Measurements from ENCODE around the gene SCN1B.
"Not testable (repeated sequence)": the region's sequence is repeated elsewhere in the genome, so short reads cannot be mapped to it uniquely, and the experiment has no call there.

SCN1B gene

DNA sequence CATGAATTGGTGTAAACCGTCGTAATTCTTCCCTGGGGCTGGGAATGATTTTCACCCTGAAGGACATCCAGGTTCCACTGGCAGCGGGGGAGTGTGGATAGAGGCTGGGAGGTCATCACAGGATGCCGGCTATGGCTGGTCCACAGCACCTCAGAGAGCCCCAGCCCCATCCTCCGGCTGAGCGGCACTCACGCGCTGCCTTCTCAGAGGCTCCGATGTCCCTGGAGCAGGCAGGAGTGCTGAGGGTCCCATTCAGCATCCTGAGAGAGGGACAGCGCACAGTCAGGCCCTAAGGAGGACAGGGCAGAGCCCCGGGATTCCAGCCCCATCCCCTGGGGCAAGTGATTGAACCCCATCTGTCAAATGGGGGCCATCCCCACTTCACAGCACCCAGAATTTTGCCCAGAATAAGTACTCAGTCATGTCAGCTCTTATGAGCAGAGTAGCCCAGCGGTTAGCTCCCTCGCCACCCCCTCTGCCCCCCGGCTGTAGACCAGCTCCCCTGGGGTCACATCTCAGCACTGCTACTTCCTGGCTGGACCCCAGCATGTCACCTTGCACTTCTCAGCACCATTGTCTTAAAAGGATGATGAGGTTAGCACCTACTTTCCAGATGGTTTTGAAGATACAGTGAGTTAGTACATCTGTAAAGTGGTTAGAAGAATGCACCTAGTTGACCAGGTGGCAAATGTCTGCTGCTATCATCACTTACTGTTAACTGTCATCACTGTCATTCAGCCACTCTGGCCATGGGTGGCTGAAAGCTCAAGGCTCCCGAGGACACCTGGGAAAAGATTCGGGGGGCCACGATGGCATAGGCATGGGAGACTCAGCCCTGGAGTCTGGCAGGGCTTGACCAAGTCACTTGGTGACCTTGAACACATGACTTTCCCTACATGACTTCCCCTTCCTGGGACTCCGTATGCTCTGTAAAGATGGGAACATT is 18.3 kb upstream of the SCN1B start:
- no peak for TF ChIP-seq ARNT (IDR thresholded peaks at IDR 0.05)
- no peak for TF ChIP-seq LEF1 (IDR thresholded peaks at IDR 0.05; ENCODE audit: borderline replicate concordance)
- TF ChIP-seq ZNF384 (IDR thresholded peaks at IDR 0.05), result no peak
- no peak for TF ChIP-seq TARDBP (IDR thresholded peaks at IDR 0.05)
- TF ChIP-seq FOXM1 (IDR thresholded peaks at IDR 0.05; ENCODE audit: borderline replicate concordance), result no peak
- ChIA-PET POLR2A (interaction anchor here (1.2 kb wide), 1 partner anchor 12 kb away, joined by 3 read pairs; the partner anchor contains the start of gene GRAMD1A), CTCF (interaction anchor here (0.6 kb wide), 1 partner anchor 39 kb away, joined by 3 read pairs; no protein-coding TSS in a partner anchor)
- no peak for DNase-seq (ENCODE audit: extremely low spot score)

DNA sequence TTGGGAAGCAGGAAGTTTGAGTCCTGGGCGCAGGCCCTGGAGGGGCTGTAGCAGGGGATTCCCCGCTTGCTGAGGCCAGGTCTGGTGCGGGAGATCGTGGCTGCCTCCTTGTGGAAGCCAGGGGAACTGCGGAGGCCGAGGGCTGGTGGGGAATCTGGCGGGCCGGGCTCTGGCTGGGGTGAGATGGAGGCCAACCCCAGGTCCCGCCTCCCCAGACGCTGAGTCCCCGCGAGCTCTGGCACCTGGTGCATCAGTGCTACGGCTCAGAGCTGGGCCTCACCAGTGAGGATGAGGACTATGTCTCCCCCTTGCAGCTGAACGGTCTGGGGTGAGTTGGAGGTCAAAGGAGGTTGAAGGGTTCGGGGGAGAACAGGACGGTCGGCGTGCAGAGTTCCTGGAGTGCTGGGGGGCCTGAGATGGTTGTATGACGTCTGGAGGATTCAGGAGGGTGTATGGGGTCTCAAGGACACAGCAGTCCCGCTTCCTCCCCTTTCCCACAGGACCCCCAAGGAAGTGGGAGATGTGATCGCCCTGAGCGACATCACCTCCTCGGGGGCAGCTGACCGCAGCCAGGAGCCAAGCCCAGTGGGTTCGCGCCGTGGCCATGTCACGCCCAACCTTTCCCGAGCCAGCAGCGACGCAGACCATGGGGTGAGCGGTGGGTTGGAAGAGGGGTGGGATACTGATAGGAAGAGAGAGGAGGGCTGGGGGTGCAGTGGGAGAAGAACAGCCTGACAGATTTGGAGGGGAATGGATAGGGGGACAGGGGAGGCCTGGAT is 17.0 kb upstream of the SCN1B start:
- no peak for TF ChIP-seq CTBP1 (IDR thresholded peaks at IDR 0.05; ENCODE audit: borderline replicate concordance)
- no peak for TF ChIP-seq FOXM1 (IDR thresholded peaks at IDR 0.05; ENCODE audit: borderline replicate concordance)
- TF ChIP-seq L3MBTL2 (conservative IDR thresholded peaks at IDR 0.05), result no peak
- TF ChIP-seq SP1 (IDR thresholded peaks at IDR 0.05), result no peak
- TF ChIP-seq NFRKB (IDR thresholded peaks at IDR 0.05), result no peak
- TF ChIP-seq, protein P1, sequence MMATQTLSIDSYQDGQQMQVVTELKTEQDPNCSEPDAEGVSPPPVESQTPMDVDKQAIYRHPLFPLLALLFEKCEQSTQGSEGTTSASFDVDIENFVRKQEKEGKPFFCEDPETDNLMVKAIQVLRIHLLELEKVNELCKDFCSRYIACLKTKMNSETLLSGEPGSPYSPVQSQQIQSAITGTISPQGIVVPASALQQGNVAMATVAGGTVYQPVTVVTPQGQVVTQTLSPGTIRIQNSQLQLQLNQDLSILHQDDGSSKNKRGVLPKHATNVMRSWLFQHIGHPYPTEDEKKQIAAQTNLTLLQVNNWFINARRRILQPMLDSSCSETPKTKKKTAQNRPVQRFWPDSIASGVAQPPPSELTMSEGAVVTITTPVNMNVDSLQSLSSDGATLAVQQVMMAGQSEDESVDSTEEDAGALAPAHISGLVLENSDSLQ (IDR thresholded peaks at IDR 0.05), result no peak
- no peak for TF ChIP-seq LEF1 (IDR thresholded peaks at IDR 0.05; ENCODE audit: borderline replicate concordance)
- TF ChIP-seq FOXA1 (IDR thresholded peaks at IDR 0.05), result no peak
- TF ChIP-seq ARNT (IDR thresholded peaks at IDR 0.05), result no peak
- no peak for TF ChIP-seq HDGF (IDR thresholded peaks at IDR 0.05; ENCODE audit: borderline replicate concordance)
- TF ChIP-seq ELF4 (IDR thresholded peaks at IDR 0.05), result no peak
- TF ChIP-seq FOXK2 (IDR thresholded peaks at IDR 0.05), result no peak
- no peak for TF ChIP-seq TARDBP (IDR thresholded peaks at IDR 0.05)
- no peak for TF ChIP-seq SUZ12 (IDR thresholded peaks at IDR 0.05)
- TF ChIP-seq BHLHE40 (IDR thresholded peaks at IDR 0.05; ENCODE audit: borderline replicate concordance), result no peak
- TF ChIP-seq ZNF384 (IDR thresholded peaks at IDR 0.05), result no peak
- CTCF ChIA-PET, result no interaction called here
- POLR2A ChIA-PET, result no interaction called here
- peak; percentile 82 for DNase-seq (ENCODE audit: extremely low spot score)

DNA sequence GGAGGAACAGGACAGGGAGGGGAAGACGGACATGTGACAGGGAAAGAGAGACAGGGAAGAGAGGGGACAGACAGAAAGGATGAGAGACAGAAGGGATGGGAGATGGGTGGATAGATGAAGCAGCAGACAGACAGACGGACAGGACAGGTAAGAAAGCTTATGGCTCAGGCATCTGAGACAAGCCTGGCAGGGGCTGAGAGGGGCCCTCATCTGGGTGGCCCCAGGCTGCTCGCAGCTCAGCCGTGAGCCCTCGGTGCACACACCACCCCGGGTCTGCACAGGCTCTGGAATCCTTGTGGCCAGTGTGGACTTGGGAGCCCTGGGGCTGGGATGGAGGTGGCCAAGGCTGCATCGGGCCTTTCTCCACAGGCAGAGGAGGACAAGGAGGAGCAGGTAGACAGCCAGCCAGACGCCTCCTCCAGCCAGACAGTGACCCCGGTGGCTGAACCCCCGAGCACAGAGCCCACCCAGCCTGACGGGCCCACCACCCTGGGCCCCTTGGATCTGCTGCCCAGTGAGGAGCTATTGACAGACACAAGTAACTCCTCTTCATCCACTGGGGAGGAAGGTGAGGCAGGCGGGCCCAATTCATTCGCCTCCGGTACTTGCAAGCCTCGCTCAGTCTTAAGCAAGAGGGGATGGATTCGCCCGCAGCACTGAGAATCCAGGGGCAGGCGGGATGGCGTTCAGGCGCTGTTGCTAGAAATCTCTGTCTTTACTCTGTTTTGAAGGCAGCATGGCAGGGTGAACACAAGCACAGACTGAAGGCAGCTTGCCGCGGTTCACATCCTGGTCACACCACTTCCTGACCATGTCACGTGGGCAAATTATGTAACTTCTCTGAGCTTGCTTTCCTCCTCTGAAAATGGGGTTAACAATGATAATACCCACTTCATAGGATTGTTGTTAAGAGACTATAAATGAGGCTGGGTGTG is 16.2 kb upstream of the SCN1B start:
- ChIA-PET POLR2A (no interaction called here), CTCF (no interaction called here)
- TF ChIP-seq FOXK2 (IDR thresholded peaks at IDR 0.05), result no peak
- TF ChIP-seq SUZ12 (IDR thresholded peaks at IDR 0.05), result no peak
- TF ChIP-seq FOXA1 (IDR thresholded peaks at IDR 0.05), result no peak
- no peak for TF ChIP-seq FOXM1 (IDR thresholded peaks at IDR 0.05; ENCODE audit: borderline replicate concordance)
- no peak for TF ChIP-seq SP1 (IDR thresholded peaks at IDR 0.05)
- no peak for TF ChIP-seq ARNT (IDR thresholded peaks at IDR 0.05)
- no peak for TF ChIP-seq NFRKB (IDR thresholded peaks at IDR 0.05)
- TF ChIP-seq, protein P1 (IDR thresholded peaks at IDR 0.05), result no peak
- TF ChIP-seq ZNF384 (IDR thresholded peaks at IDR 0.05), result no peak
- TF ChIP-seq ELF4 (IDR thresholded peaks at IDR 0.05), result no peak
- no peak for TF ChIP-seq L3MBTL2 (conservative IDR thresholded peaks at IDR 0.05)
- no peak for TF ChIP-seq CTBP1 (IDR thresholded peaks at IDR 0.05; ENCODE audit: borderline replicate concordance)
- TF ChIP-seq BHLHE40 (IDR thresholded peaks at IDR 0.05; ENCODE audit: borderline replicate concordance), result no peak
- no peak for TF ChIP-seq TARDBP (IDR thresholded peaks at IDR 0.05)
- no peak for TF ChIP-seq LEF1 (IDR thresholded peaks at IDR 0.05; ENCODE audit: borderline replicate concordance)
- TF ChIP-seq HDGF (IDR thresholded peaks at IDR 0.05; ENCODE audit: borderline replicate concordance), result no peak
- DNase-seq (ENCODE audit: extremely low spot score), result no peak

DNA sequence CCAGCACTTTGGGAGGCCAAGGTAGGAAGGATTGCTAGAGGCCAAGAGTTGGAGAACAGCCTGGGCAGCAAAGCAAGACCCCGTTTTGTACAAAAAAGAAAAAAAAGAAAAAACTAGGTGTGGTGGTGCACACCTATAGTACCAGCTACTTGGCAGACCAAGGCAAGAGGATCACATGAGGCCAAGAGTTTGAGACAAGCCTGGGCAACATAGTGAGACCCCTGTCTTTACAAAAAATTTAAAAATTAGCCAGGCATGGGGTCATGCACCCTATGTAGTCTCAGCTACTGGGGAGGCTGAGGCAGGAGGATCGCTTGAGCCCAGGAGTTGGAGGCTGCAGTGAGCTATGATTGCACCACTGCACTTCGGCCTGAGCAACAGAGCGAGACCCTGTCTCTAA is 15.5 kb upstream of the SCN1B start:
- POLR2A ChIA-PET; DNase-seq (ENCODE audit: extremely low spot score); CTCF ChIA-PET: not testable (repeated sequence)

DNA sequence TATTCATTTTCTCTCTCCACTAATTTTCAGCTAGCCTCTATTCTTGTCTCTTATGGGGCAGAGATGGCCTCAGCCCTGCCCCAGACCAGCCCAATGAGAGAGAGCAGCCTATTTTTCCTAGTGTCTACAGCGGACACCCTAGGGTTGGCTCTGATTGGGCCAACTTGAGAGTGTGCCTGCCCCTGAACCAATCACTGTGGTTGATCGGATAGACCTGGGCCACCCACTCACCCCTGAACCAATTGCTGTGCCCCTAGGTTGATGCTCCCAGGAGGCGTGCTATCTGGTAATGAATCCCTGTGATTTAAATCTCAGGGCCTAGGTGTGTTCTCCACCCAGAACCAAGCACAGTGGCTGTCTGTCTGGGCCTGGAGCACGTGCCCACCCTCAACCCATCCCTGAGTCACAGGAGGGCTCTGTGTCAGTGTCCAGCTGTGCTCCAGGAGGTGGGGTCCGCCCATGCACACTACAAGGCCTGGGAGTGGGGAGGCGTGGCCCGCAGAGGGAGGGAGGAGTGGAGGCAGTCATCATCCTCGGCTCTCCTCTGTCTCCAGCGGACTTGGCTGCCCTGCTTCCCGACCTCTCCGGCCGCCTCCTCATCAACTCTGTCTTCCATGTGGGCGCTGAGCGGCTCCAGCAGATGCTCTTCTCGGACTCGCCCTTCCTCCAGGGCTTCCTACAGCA is 14.9 kb upstream of the SCN1B start:
- no peak for TF ChIP-seq ZNF384 (IDR thresholded peaks at IDR 0.05)
- POLR2A ChIA-PET, result no interaction called here
- DNase-seq (ENCODE audit: extremely low spot score), result no peak
- CTCF ChIA-PET, result no interaction called here

DNA sequence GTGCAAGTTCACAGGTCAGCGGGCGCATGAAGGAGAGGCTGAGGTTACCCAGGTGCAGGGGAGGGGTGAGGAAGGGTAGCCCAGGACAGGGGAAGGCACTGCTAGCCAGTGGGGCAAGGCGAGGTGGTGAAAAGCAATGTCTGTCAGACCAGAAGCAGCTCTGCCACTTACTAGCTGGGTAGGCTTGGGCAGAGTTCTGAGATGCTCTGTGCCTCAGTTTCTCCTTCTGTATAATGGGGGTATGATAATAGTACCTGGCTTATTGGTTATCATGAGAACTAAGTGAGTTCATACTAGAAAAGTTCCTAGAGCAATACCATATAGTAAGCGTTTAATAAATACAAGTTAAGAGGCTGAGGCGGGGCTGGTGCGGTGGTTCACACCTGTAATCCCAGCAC is 14.3 kb upstream of the SCN1B start:
- POLR2A ChIA-PET, result no interaction called here
- TF ChIP-seq SP1 (IDR thresholded peaks at IDR 0.05) (no peak), ELF4 (IDR thresholded peaks at IDR 0.05) (no peak), BHLHE40 (IDR thresholded peaks at IDR 0.05; ENCODE audit: borderline replicate concordance) (no peak), ARNT (IDR thresholded peaks at IDR 0.05) (no peak), FOXA1 (IDR thresholded peaks at IDR 0.05) (no peak), ZNF384 (IDR thresholded peaks at IDR 0.05) (no peak), CTBP1 (IDR thresholded peaks at IDR 0.05; ENCODE audit: borderline replicate concordance) (no peak), HDGF (IDR thresholded peaks at IDR 0.05; ENCODE audit: borderline replicate concordance) (no peak)
- TF ChIP-seq, protein P1 (IDR thresholded peaks at IDR 0.05), result no peak
- CTCF ChIA-PET, result no interaction called here
- no peak for DNase-seq (ENCODE audit: extremely low spot score)

Measured in HEK293T (cell line).